B cell (primary cell): Measurements from ENCODE around the gene NPR3. TPM values are rescaled to one million over a fixed set of nuclear protein-coding genes. Genes with fewer than 3 reads are reported as not detected.

Experiments used
- ATAC-seq: fragments of 200-7000 bp; cut with Tn5 transposase; one replicate; pipeline ENCODE4 v1.10.0; 2021; ENCODE audit warnings: low read depth, mild to moderate bottlenecking, moderate number of reproducible peaks, moderate library complexity
- CTCF ChIA-PET: fragments of 350-600 bp; sonication (Branson Sonifier 250); formaldehyde crosslinking; loops from one replicate; lab custom pipeline; 2021; ENCODE audit warnings: antibody characterized with exemption, inconsistent platforms; lab: Charles Lee
- POLR2A ChIA-PET: fragments of 350-600 bp; sonication (Branson Sonifier 250); formaldehyde crosslinking; loops from one replicate; lab custom pipeline; 2021; ENCODE audit warnings: antibody characterized with exemption; lab: Charles Lee
- DNase-seq: peaks from one replicate; pipeline ENCODE4 v3.0.0; 2013
- H2AFZ ChIP-seq: 2 replicates; pipeline ENCODE4 v1.6.1; 2012; ENCODE audit warnings: mild to moderate bottlenecking, low read depth, low read length; ENCODE audit not compliant: insufficient read depth, poor library complexity, severe bottlenecking
- H3K27ac ChIP-seq, 2 donors: 1 replicate in 1 of 2; 2 replicates in 1 of 2; pipeline ENCODE4 v1.5.1; 2012 to 2013; ENCODE audit warnings: low read length in 2 of 2, mild to moderate bottlenecking in 2 of 2, moderate library complexity in 1 of 2
- H3K27me3 ChIP-seq, 4 experiments: fragments of 200-600 bp in 1 of 4; sonication (generic) in 1 of 4; replicated peaks in 1 of 4; 1 replicate in 2 of 4; 2 replicates in 2 of 4; pipeline versions ENCODE4 v1.6.1 to v1.7.0; 2013 to 2016; ENCODE audit warnings: low read length in 3 of 4, mild to moderate bottlenecking in 2 of 4, mixed read lengths in 1 of 4, moderate library complexity in 1 of 4; ENCODE audit not compliant: insufficient read depth in 4 of 4, control insufficient read depth in 3 of 4; ENCODE audit errors: control extremely low read depth in 1 of 4
- H3K36me3 ChIP-seq, 2 experiments: replicated peaks in 1 of 2; 1 replicate in 1 of 2; 2 replicates in 1 of 2; pipeline versions ENCODE4 v1.6.1 to v1.7.1; 2013; ENCODE audit warnings: low read length in 1 of 2; ENCODE audit not compliant: insufficient read depth in 2 of 2, control insufficient read depth in 1 of 2; ENCODE audit errors: control extremely low read depth in 1 of 2, extremely low read depth in 1 of 2
- H3K4me1 ChIP-seq, 2 donors: fragments of 200-600 bp in 1 of 2; sonication (generic) in 1 of 2; 1 replicate in 1 of 2; 2 replicates in 1 of 2; pipeline versions ENCODE4 v1.5.1 to v1.6.1; 2013 to 2017; ENCODE audit warnings: low read length in 2 of 2; ENCODE audit not compliant: control insufficient read depth in 2 of 2, insufficient read depth in 2 of 2
- H3K4me2 ChIP-seq: replicated peaks from 2 replicates; pipeline ENCODE3; 2012; ENCODE audit warnings: mild to moderate bottlenecking, low read depth, low read length; ENCODE audit not compliant: poor library complexity, severe bottlenecking
- H3K4me3 ChIP-seq, 5 experiments: fragments of 200-600 bp in 1 of 5; sonication (generic) in 1 of 5; 1 replicate in 3 of 5; 2 replicates in 2 of 5; pipeline versions ENCODE4 v1.5.1 to v1.7.0; 2011 to 2016; ENCODE audit warnings: low read length in 4 of 5, mild to moderate bottlenecking in 4 of 5, low read depth in 2 of 5, control low read depth in 1 of 5, moderate library complexity in 1 of 5; ENCODE audit not compliant: insufficient read depth in 1 of 5; ENCODE audit errors: control extremely low read depth in 1 of 5, extremely low read depth in 1 of 5
- H3K79me2 ChIP-seq: fragments of 200-600 bp; sonication (generic); one replicate; pipeline ENCODE4 v1.6.0; 2016; ENCODE audit warnings: low read length; ENCODE audit not compliant: control insufficient read depth, insufficient read depth
- H3K9ac ChIP-seq: fragments of 200-600 bp; sonication (generic); 2 replicates; pipeline ENCODE4 v1.6.1; 2017; ENCODE audit warnings: mild to moderate bottlenecking, low read length, moderate library complexity
- H3K9me3 ChIP-seq, 3 donors: one replicate each; pipeline versions ENCODE4 v1.6.1 to v1.7.1; 2013; ENCODE audit warnings: low read length in 2 of 3; ENCODE audit not compliant: control insufficient read depth in 2 of 3, insufficient read depth in 1 of 3; ENCODE audit errors: control extremely low read depth in 1 of 3
- H4K20me1 ChIP-seq: 2 replicates; pipeline ENCODE4 v1.6.0; 2012; ENCODE audit warnings: mild to moderate bottlenecking, low read length; ENCODE audit not compliant: insufficient read depth, control insufficient read depth, poor library complexity, severe bottlenecking
- H3K27ac Mint-ChIP-seq: one replicate; pipeline ENCODE4 v1.8.0; 2021; ENCODE audit warnings: mixed read lengths
- H3K27me3 Mint-ChIP-seq: one replicate; pipeline ENCODE4 v1.8.0; 2021; ENCODE audit warnings: mixed read lengths
- H3K4me1 Mint-ChIP-seq: one replicate; pipeline ENCODE4 v1.8.0; 2021; ENCODE audit warnings: mixed read lengths
- H3K4me3 Mint-ChIP-seq: one replicate; pipeline ENCODE4 v1.8.0; 2021; ENCODE audit warnings: mixed read lengths
- H3K9me3 Mint-ChIP-seq: one replicate; pipeline ENCODE4 v1.8.0; 2022; ENCODE audit warnings: mixed read lengths; ENCODE audit not compliant: insufficient read depth
- CTCF ChIP-seq: fragments of 200-600 bp; IDR thresholded peaks from one replicate; pipeline ENCODE4 v1.8.0; 2022; ENCODE audit warnings: antibody characterized with exemption, mild to moderate bottlenecking
- EZH2 ChIP-seq: IDR thresholded peaks from 2 replicates; pipeline ENCODE4 v1.6.1; 2012; ENCODE audit warnings: borderline replicate concordance, low read depth, mild to moderate bottlenecking, moderate library complexity, low read length; ENCODE audit not compliant: insufficient read depth, poor library complexity, severe bottlenecking
- WGBS: methylation state at CpG from one replicate; pipeline ENCODE4 v1.1.5; 2013; ENCODE audit warnings: missing lambda C conversion rate; ENCODE audit not compliant: insufficient coverage; 5-methylcytosine and 5-hydroxymethylcytosine counted together
- intact Hi-C: fragments of 100-400 bp; cut with micrococcal nuclease; formaldehyde crosslinking; loops from one replicate; pipeline ENCODE4 v1.10.0; 2022
- polyA plus RNA-seq: library from polyadenylated mRNA; depleted of rRNA; stranded (reverse); fragments of >200 nt; gene quantifications from 2 replicates; pipeline ENCODE4 v1.2.3, GENCODE V29; 2012
- total RNA-seq, 2 donors: library from RNA; stranded (reverse); fragments of 120-200 nt in 1 of 2; gene quantifications; 1 replicate in 1 of 2; 2 replicates in 1 of 2; pipeline versions ENCODE4 v1.2.3 to v1.2.4, GENCODE V29; 2013 to 2022

Gene NPR3
- total and polyA plus RNA-seq, 2 donors (not counting 1 experiment from before 2014, with no cell fraction given) = not detected

GRCh38 chr5:32753765-32754164 is 42.6 kb downstream of the NPR3 start:
- Mint-ChIP-seq H3K27ac (no peak overlapping the region), H3K4me3 (no peak overlapping the region), H3K4me1 (no peaks in the 10 kb centered on the region), H3K9me3 (peaks cover 2% of the 10 kb centered on the region), H3K27me3 (no peaks in the 10 kb centered on the region)
- POLR2A ChIA-PET = no interaction called here
- H3K9ac ChIP-seq = no peak overlapping the region
- TF ChIP-seq EZH2 (no peak), CTCF (no peak)
- no peak overlapping the region for H2AFZ ChIP-seq
- ATAC-seq (no peak), DNase-seq (no peak)
- no peaks in the 10 kb centered on the region for H3K4me1 ChIP-seq
- H3K36me3 ChIP-seq = no peaks in the 10 kb centered on the region
- intact Hi-C loops = no loop called here
- CTCF ChIA-PET = no interaction called here
- no peaks in the 10 kb centered on the region for H4K20me1 ChIP-seq
- H3K79me2 ChIP-seq = no peaks in the 10 kb centered on the region
- H3K4me2 ChIP-seq = no peak overlapping the region
- no peak overlapping the region for H3K4me3 ChIP-seq
- H3K27me3 ChIP-seq = no peaks in the 10 kb centered on the region
- H3K27ac ChIP-seq = no peak overlapping the region
- no peaks in the 10 kb centered on the region for H3K9me3 ChIP-seq

GRCh38 chr5:32754284-32754683 is 43.2 kb downstream of the NPR3 start:
- DNase-seq = no peak
- Mint-ChIP-seq H3K9me3 (peaks cover 2% of the 10 kb centered on the region), H3K4me3 (no peak overlapping the region), H3K27me3 (no peaks in the 10 kb centered on the region), H3K27ac (no peak overlapping the region), H3K4me1 (no peaks in the 10 kb centered on the region)
- Histone ChIP-seq H3K4me1 (no peaks in the 10 kb centered on the region), H3K4me2 (no peak overlapping the region), H3K4me3 (no peak overlapping the region), H2AFZ (no peak overlapping the region), H3K79me2 (no peaks in the 10 kb centered on the region), H3K9me3 (no peaks in the 10 kb centered on the region), H3K27me3 (no peaks in the 10 kb centered on the region), H4K20me1 (no peaks in the 10 kb centered on the region), H3K36me3 (no peaks in the 10 kb centered on the region), H3K9ac (no peak overlapping the region), H3K27ac (no peak overlapping the region)
- TF ChIP-seq CTCF (no peak), EZH2 (no peak)
- ChIA-PET CTCF (interaction anchor here (1.0 kb wide), 1 partner anchor 12 kb away, joined by 3 read pairs; no protein-coding TSS in a partner anchor), POLR2A (no interaction called here)
- WGBS = no CpG with 5 or more reads among the region's 1 CpG
- no peak for ATAC-seq
- intact Hi-C loops = no loop called here
